SU-DHL-6 (cell line): Measurements from ENCODE around the gene OXTR.

Experiments
- H2AFZ ChIP-seq: fragments of 200-600 bp; sonication (generic); 2 replicates; pipeline ENCODE4 v1.6.1; 2014; ENCODE audit warnings: low read depth, mild to moderate bottlenecking, moderate library complexity, mixed read lengths, antibody characterized with exemption, low read length; ENCODE audit not compliant: severe bottlenecking
- H3F3A ChIP-seq: fragments of 200-600 bp; shearing (Covaris generic); 2 replicates; pipeline ENCODE4 v1.6.0; 2016; ENCODE audit warnings: antibody characterized with exemption, mild to moderate bottlenecking; ENCODE audit not compliant: insufficient read depth
- H3K27ac ChIP-seq: fragments of 200-600 bp; sonication (generic); 2 replicates; pipeline ENCODE4 v1.5.1; 2016; ENCODE audit warnings: low read depth, mild to moderate bottlenecking, low read length, moderate library complexity, mixed read lengths
- H3K27me3 ChIP-seq: fragments of 200-600 bp; sonication (generic), shearing (Covaris generic); 2 replicates; pipeline ENCODE4 v1.6.0; 2014; ENCODE audit warnings: mild to moderate bottlenecking, low read length
- H3K36me3 ChIP-seq: fragments of 200-600 bp; sonication (generic); 2 replicates; pipeline ENCODE4 v1.6.1; 2014; ENCODE audit warnings: mild to moderate bottlenecking, low read length, mixed read lengths
- H3K4me2 ChIP-seq: fragments of 300-600, 200-600 bp; shearing (Covaris generic), sonication (generic); 2 replicates; pipeline ENCODE4 v1.6.0; 2014; ENCODE audit warnings: low read length, low read depth, mild to moderate bottlenecking; ENCODE audit not compliant: poor library complexity, severe bottlenecking
- H3K4me3 ChIP-seq: fragments of 200-600 bp; sonication (generic); 2 replicates; pipeline ENCODE4 v1.5.1; 2014; ENCODE audit warnings: antibody characterized with exemption, low read length, mild to moderate bottlenecking, mixed read lengths; ENCODE audit not compliant: insufficient read depth, poor library complexity, severe bottlenecking
- H3K79me2 ChIP-seq: fragments of 200-600 bp; sonication (generic); 2 replicates; pipeline ENCODE4 v1.6.1; 2014; ENCODE audit warnings: mild to moderate bottlenecking, low read length, moderate library complexity; ENCODE audit not compliant: insufficient read depth
- H3K9ac ChIP-seq: fragments of 200-600 bp; sonication (generic); 2 replicates; pipeline ENCODE4 v1.7.0; 2014; ENCODE audit warnings: mild to moderate bottlenecking, low read length
- H3K9me2 ChIP-seq: fragments of 200-600 bp; sonication (generic); replicated peaks from 2 replicates; pipeline ENCODE4 v1.6.1; 2014; ENCODE audit warnings: low read length; ENCODE audit not compliant: insufficient read depth
- H3K9me3 ChIP-seq: fragments of 200-600 bp; sonication (generic); 2 replicates; pipeline ENCODE4 v1.6.1; 2014; ENCODE audit warnings: low read length, mixed read lengths; ENCODE audit not compliant: insufficient read depth
- H4K20me1 ChIP-seq: fragments of 200-600 bp; sonication (generic); 2 replicates; pipeline ENCODE4 v1.6.1; 2014; ENCODE audit warnings: low read depth, mild to moderate bottlenecking, antibody characterized with exemption, low read length, moderate library complexity, mixed read lengths
- EZH2phosphoT487 ChIP-seq: fragments of 200-600 bp; sonication (generic), shearing (Covaris generic); conservative IDR thresholded peaks from 2 replicates; pipeline ENCODE4 v1.6.1; 2018; ENCODE audit warnings: mild to moderate bottlenecking, antibody characterized with exemption, low read length, moderate library complexity, mixed read lengths
- TF ChIP-seq, protein P1 (sequence below): fragments of 200-600 bp; sonication (generic); IDR thresholded peaks from one replicate; pipeline ENCODE4 v1.5.1; 2017; ENCODE audit warnings: antibody characterized with exemption, mild to moderate bottlenecking, low read length, moderate library complexity; ENCODE audit not compliant: insufficient read depth, poor library complexity, severe bottlenecking

OXTR gene

DNA sequence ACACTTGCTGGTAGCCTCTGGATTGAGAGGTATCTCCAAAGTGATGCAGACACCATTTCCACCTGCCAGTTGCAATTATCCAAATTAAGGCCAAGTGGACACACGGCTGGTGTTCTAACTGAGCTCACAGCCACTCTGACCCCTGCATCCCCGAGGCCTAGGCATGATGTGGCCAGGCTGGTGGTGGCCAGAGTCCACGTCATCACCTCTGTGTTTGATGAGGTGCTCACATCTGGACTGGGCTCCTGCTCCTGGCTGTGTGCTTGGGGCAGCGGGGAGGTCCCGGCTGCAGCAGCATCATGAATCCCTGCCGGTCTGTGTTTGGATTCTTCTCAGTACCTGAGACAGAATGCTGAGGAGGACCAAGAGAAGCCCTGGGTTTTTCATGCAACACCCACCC is 4.9 kb downstream of the OXTR start:
- Histone ChIP-seq H3K27me3 (no peaks in the 10 kb centered on the region), H3K4me2 (no peak overlapping the region), H2AFZ (no peak overlapping the region), H3K9me3 (no peaks in the 10 kb centered on the region), H3K4me3 (no peak overlapping the region), H3F3A (no peaks in the 10 kb centered on the region), H3K79me2 (no peaks in the 10 kb centered on the region), H3K9me2 (no peaks in the 10 kb centered on the region), H3K36me3 (no peaks in the 10 kb centered on the region), H3K9ac (no peak overlapping the region), H4K20me1 (no peaks in the 10 kb centered on the region), H3K27ac (no peak overlapping the region)
- TF ChIP-seq EZH2phosphoT487, result no peak
- TF ChIP-seq, protein P1, sequence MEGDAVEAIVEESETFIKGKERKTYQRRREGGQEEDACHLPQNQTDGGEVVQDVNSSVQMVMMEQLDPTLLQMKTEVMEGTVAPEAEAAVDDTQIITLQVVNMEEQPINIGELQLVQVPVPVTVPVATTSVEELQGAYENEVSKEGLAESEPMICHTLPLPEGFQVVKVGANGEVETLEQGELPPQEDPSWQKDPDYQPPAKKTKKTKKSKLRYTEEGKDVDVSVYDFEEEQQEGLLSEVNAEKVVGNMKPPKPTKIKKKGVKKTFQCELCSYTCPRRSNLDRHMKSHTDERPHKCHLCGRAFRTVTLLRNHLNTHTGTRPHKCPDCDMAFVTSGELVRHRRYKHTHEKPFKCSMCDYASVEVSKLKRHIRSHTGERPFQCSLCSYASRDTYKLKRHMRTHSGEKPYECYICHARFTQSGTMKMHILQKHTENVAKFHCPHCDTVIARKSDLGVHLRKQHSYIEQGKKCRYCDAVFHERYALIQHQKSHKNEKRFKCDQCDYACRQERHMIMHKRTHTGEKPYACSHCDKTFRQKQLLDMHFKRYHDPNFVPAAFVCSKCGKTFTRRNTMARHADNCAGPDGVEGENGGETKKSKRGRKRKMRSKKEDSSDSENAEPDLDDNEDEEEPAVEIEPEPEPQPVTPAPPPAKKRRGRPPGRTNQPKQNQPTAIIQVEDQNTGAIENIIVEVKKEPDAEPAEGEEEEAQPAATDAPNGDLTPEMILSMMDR, result no peak

DNA sequence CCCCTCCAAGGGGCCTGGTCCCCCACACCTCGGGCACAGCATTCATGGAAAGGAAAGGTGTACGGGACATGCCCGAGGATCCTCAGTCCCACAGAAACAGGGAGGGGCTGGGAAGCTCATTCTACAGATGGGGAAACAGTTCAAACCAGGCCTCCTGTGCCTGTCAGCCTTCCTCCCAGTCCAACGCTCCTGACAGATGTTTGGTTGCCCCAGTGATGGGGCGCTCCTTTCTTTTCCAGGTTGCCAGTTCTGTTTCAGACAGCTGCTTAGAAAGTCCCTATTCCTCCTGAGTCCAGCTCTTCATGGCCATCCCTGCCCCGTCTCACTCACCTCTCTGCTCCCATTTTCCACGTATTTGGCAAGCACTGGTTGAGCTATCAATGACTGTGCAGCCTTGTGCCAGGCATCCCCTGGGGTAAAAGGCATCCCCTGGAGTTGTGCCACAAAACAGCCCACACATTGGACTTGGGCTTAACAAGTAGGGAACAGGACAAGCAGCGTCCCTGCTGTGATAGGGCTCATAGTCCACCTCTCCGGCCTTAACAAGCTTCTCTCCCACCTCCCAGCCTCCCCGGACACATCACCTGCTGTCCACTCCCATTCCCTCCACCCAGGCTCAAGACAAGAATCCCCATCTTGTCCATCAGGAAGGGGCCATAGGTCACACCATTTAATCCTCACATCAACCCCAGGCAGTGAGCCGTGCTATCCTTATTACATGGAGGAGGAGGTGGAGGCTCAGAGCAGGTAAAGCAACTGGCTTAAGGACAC is 6.6 kb downstream of the OXTR start:
- Histone ChIP-seq H3K4me3 (no peak overlapping the region), H4K20me1 (no peaks in the 10 kb centered on the region), H3K9ac (no peak overlapping the region), H2AFZ (no peak overlapping the region), H3K9me3 (no peaks in the 10 kb centered on the region), H3K27ac (no peak overlapping the region), H3K27me3 (no peaks in the 10 kb centered on the region), H3K79me2 (no peaks in the 10 kb centered on the region), H3F3A (no peaks in the 10 kb centered on the region), H3K36me3 (no peaks in the 10 kb centered on the region), H3K4me2 (no peak overlapping the region), H3K9me2 (no peaks in the 10 kb centered on the region)
- TF ChIP-seq, protein P1, result no peak
- TF ChIP-seq EZH2phosphoT487, result no peak

DNA sequence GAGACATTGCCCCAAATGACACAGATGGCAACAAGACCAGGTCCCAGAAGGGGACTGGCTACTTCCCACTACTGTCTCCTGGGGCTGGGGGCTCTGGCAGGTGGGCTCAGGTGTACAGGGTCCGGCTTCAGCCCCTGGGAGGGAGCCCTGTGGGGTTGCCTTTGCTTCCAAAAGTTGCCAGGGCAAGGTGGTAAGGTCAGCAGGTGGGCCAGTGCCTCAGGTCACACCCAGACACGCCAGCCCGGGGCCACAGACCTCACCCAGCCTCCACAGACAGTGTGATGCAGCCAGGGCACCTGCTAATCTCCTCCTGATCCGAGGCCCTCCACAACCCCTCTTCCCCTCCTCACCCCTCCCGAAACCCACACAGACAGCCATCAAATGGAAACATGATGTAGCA is 7.5 kb downstream of the OXTR start:
- TF ChIP-seq EZH2phosphoT487, result no peak
- TF ChIP-seq, protein P1, result no peak
- Histone ChIP-seq H3K9ac (no peak overlapping the region), H2AFZ (no peak overlapping the region), H4K20me1 (no peaks in the 10 kb centered on the region), H3K9me2 (no peaks in the 10 kb centered on the region), H3K36me3 (no peaks in the 10 kb centered on the region), H3K9me3 (no peaks in the 10 kb centered on the region), H3K27ac (no peak overlapping the region), H3K4me3 (no peak overlapping the region), H3K27me3 (no peaks in the 10 kb centered on the region), H3K4me2 (no peak overlapping the region), H3K79me2 (no peaks in the 10 kb centered on the region), H3F3A (no peaks in the 10 kb centered on the region)
